HEK293 (cell line): ENCODE data around the gene GSK3B.

ENCODE experiments used
- CTCF ChIA-PET: fragments of 350-600 bp; formaldehyde crosslinking; extraction: SDS; loops from one replicate; lab custom pipeline; 2021; ENCODE audit warnings: antibody characterized with exemption; lab: Yijun Ruan, JAX
- POLR2A ChIA-PET: fragments of 300-600 bp; formaldehyde crosslinking; extraction: SDS; loops from one replicate; lab custom pipeline; 2020; ENCODE audit warnings: antibody characterized with exemption, inconsistent platforms; lab: Yijun Ruan, JAX
- H3K27ac ChIP-seq: fragments of 200-500 bp; sonication (Bioruptor generic); 2 replicates; pipeline ENCODE4 v1.5.1; 2014; ENCODE audit warnings: low read depth, low read length, control low read depth, inconsistent platforms; ENCODE audit errors: extremely low read depth
- H3K36me3 ChIP-seq, 2 experiments: fragments of 200-500 bp in 1 of 2; sonication (Bioruptor generic) in 1 of 2; 1 replicate in 1 of 2; 2 replicates in 1 of 2; pipeline ENCODE4 v1.5.1; 2014 to 2017; ENCODE audit warnings: inconsistent platforms in 2 of 2, low read length in 2 of 2; ENCODE audit not compliant: control insufficient read depth in 2 of 2, insufficient read depth in 1 of 2
- H3K4me1 ChIP-seq: fragments of 200-500 bp; sonication (Bioruptor generic); 2 replicates; pipeline ENCODE4 v1.5.1; 2014; ENCODE audit warnings: mild to moderate bottlenecking, low read length, inconsistent platforms; ENCODE audit not compliant: control insufficient read depth, insufficient read depth
- H3K4me3 ChIP-seq: 2 replicates; pipeline ENCODE4 v1.5.1; 2011; ENCODE audit warnings: low read depth, mild to moderate bottlenecking, control low read depth, low read length, moderate library complexity
- H3K9me3 ChIP-seq: fragments of 200-500 bp; sonication (Bioruptor generic); 2 replicates; pipeline ENCODE4 v1.5.1; 2014; ENCODE audit warnings: low read depth, low read length, inconsistent platforms; ENCODE audit not compliant: control insufficient read depth, insufficient read depth
- FEZF1 ChIP-seq: fragments of 450-650 bp; formaldehyde crosslinking; IDR thresholded peaks from 2 replicates; pipeline ENCODE4 v1.5.1; 2016; ENCODE audit warnings: missing biosample characterization, missing genetic modification characterization
- INSM2 ChIP-seq: fragments of 450-650 bp; formaldehyde crosslinking; IDR thresholded peaks from 2 replicates; pipeline ENCODE4 v1.5.1; 2016; ENCODE audit warnings: missing biosample characterization, missing genetic modification characterization
- KLF17 ChIP-seq: fragments of 450-650 bp; formaldehyde crosslinking; IDR thresholded peaks from 2 replicates; pipeline ENCODE4 v1.5.1; 2016; ENCODE audit warnings: missing biosample characterization, missing genetic modification characterization
- KLF9 ChIP-seq: fragments of 450-650 bp; formaldehyde crosslinking; IDR thresholded peaks from 2 replicates; pipeline ENCODE4 v1.5.1; 2016; ENCODE audit warnings: missing biosample characterization, missing genetic modification characterization, low read depth
- PATZ1 ChIP-seq: fragments of 450-650 bp; formaldehyde crosslinking; IDR thresholded peaks from 2 replicates; pipeline ENCODE4 v1.5.1; 2016; ENCODE audit warnings: missing biosample characterization, missing genetic modification characterization
- PRDM1 ChIP-seq: fragments of 450-650 bp; formaldehyde crosslinking; IDR thresholded peaks from 2 replicates; pipeline ENCODE4; 2016; ENCODE audit warnings: missing biosample characterization, missing genetic modification characterization
- SALL2 ChIP-seq: fragments of 450-650 bp; formaldehyde crosslinking; IDR thresholded peaks from 2 replicates; pipeline ENCODE4 v1.5.0; 2017; ENCODE audit warnings: missing biosample characterization, mild to moderate bottlenecking, missing genetic modification characterization, borderline replicate concordance
- TRIM28 ChIP-seq: IDR thresholded peaks from 2 replicates; pipeline ENCODE4 v1.6.1; 2011; ENCODE audit warnings: low read length, control low read depth, borderline replicate concordance
- YY2 ChIP-seq: fragments of 450-650 bp; formaldehyde crosslinking; IDR thresholded peaks from 2 replicates; pipeline ENCODE4 v1.5.1; 2016; ENCODE audit warnings: missing biosample characterization, missing genetic modification characterization
- ZBTB1 ChIP-seq: fragments of 450-650 bp; formaldehyde crosslinking; IDR thresholded peaks from 2 replicates; pipeline ENCODE4 v1.5.1; 2016; ENCODE audit warnings: missing biosample characterization, missing genetic modification characterization
- ZBTB17 ChIP-seq: fragments of 450-650 bp; formaldehyde crosslinking; IDR thresholded peaks from 2 replicates; pipeline ENCODE4 v1.5.1; 2016; ENCODE audit warnings: missing biosample characterization, missing genetic modification characterization
- ZBTB21 ChIP-seq: fragments of 450-650 bp; formaldehyde crosslinking; IDR thresholded peaks from 2 replicates; pipeline ENCODE4 v1.5.1; 2017; ENCODE audit warnings: missing biosample characterization, missing genetic modification characterization
- ZBTB48 ChIP-seq: fragments of 450-650 bp; formaldehyde crosslinking; IDR thresholded peaks from 2 replicates; pipeline ENCODE4 v1.5.1; 2016; ENCODE audit warnings: missing biosample characterization, missing genetic modification characterization
- ZNF202 ChIP-seq: fragments of 450-650 bp; formaldehyde crosslinking; IDR thresholded peaks from 2 replicates; pipeline ENCODE4 v1.5.1; 2016; ENCODE audit warnings: missing biosample characterization, missing genetic modification characterization, borderline replicate concordance
- ZNF23 ChIP-seq: fragments of 450-650 bp; formaldehyde crosslinking; IDR thresholded peaks from 2 replicates; pipeline ENCODE4 v1.5.1; 2016; ENCODE audit warnings: missing biosample characterization, missing genetic modification characterization, borderline replicate concordance
- ZNF24 ChIP-seq: fragments of 450-650 bp; formaldehyde crosslinking; IDR thresholded peaks from 2 replicates; pipeline ENCODE4 v1.5.1; 2016; ENCODE audit warnings: missing biosample characterization, missing genetic modification characterization
- ZNF311 ChIP-seq: fragments of 450-650 bp; formaldehyde crosslinking; IDR thresholded peaks from 2 replicates; pipeline ENCODE4 v1.5.1; 2017; ENCODE audit warnings: missing biosample characterization, missing genetic modification characterization, borderline replicate concordance
- ZNF529 ChIP-seq: fragments of 450-650 bp; formaldehyde crosslinking; IDR thresholded peaks from 2 replicates; pipeline ENCODE4 v1.5.1; 2017; ENCODE audit warnings: missing genetic modification characterization, missing biosample characterization; ENCODE audit not compliant: insufficient replicate concordance
- ZNF544 ChIP-seq: fragments of 450-650 bp; formaldehyde crosslinking; IDR thresholded peaks from 2 replicates; pipeline ENCODE4 v1.5.0; 2017; ENCODE audit warnings: missing biosample characterization, missing genetic modification characterization
- ZNF600 ChIP-seq: fragments of 450-650 bp; formaldehyde crosslinking; IDR thresholded peaks from 2 replicates; pipeline ENCODE4 v1.5.1; 2016; ENCODE audit warnings: missing biosample characterization, missing genetic modification characterization
- ZNF639 ChIP-seq: fragments of 450-650 bp; formaldehyde crosslinking; IDR thresholded peaks from 2 replicates; pipeline ENCODE4 v1.5.1; 2016; ENCODE audit warnings: missing biosample characterization, missing genetic modification characterization
- ZNF654 ChIP-seq: fragments of 450-650 bp; formaldehyde crosslinking; IDR thresholded peaks from 2 replicates; pipeline ENCODE4 v1.5.1; 2016; ENCODE audit warnings: low read depth, missing biosample characterization, missing genetic modification characterization
- ZNF777 ChIP-seq: fragments of 450-650 bp; formaldehyde crosslinking; IDR thresholded peaks from 2 replicates; pipeline ENCODE4 v1.5.1; 2017; ENCODE audit warnings: missing biosample characterization, missing genetic modification characterization, borderline replicate concordance
- TF ChIP-seq, protein P1 (sequence below): fragments of 450-650 bp; IDR thresholded peaks from 2 replicates; pipeline ENCODE4 v1.5.1; 2018; ENCODE audit warnings: missing biosample characterization, mild to moderate bottlenecking, missing genetic modification characterization
- TF ChIP-seq, protein P2 (sequence below): fragments of 450-650 bp; formaldehyde crosslinking; IDR thresholded peaks from 2 replicates; pipeline ENCODE4 v1.5.1; 2016; ENCODE audit warnings: missing biosample characterization, missing genetic modification characterization

The GSK3B gene

DNA sequence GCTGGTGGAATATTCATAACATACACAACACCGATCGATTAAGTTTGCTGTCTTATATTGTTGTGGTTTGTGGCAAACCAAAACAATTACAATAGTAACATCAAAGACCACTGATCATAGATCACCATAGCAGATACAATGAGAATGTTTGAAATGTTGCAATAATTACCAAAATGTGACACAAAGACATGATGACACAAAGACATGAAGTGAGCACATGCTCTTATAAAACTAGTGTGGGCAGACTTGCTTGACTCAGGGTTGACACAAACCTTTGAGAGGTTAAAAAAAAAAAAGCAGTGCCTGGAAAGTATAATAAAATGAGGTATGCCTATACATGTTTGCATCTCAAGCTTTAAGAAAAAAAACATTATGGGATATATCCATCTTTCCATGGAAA, 182.0 kb downstream of the GSK3B start:
- Histone ChIP-seq H3K36me3 (peaks cover 0 to 17% of the 10 kb centered on the region in 2 experiments; a peak in 1 of 3 replicates), H3K4me3 (no peak overlapping the region), H3K27ac (no peak overlapping the region), H3K4me1 (no peaks in the 10 kb centered on the region), H3K9me3 (no peaks in the 10 kb centered on the region)
- POLR2A ChIA-PET: no interaction called here
- no peak for TF ChIP-seq ZNF311 (tag by site-specific recombination)
- no peak for TF ChIP-seq YY2
- no peak for TF ChIP-seq SALL2
- TF ChIP-seq ZNF23: no peak
- no peak for TF ChIP-seq KLF17 (tag by site-specific recombination)
- no peak for TF ChIP-seq ZBTB1 (tag by site-specific recombination)
- no peak for TF ChIP-seq ZNF777 (tag by site-specific recombination)
- no peak for TF ChIP-seq ZBTB48 (tag by site-specific recombination)
- TF ChIP-seq, protein P1, sequence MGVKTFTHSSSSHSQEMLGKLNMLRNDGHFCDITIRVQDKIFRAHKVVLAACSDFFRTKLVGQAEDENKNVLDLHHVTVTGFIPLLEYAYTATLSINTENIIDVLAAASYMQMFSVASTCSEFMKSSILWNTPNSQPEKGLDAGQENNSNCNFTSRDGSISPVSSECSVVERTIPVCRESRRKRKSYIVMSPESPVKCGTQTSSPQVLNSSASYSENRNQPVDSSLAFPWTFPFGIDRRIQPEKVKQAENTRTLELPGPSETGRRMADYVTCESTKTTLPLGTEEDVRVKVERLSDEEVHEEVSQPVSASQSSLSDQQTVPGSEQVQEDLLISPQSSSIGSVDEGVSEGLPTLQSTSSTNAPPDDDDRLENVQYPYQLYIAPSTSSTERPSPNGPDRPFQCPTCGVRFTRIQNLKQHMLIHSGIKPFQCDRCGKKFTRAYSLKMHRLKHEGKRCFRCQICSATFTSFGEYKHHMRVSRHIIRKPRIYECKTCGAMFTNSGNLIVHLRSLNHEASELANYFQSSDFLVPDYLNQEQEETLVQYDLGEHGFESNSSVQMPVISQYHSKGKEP (tag by site-specific recombination): no peak
- TF ChIP-seq ZNF529: no peak
- no peak for TF ChIP-seq ZNF639
- TF ChIP-seq KLF9 (tag by site-specific recombination): no peak
- TF ChIP-seq ZBTB17 (tag by site-specific recombination): no peak
- CTCF ChIA-PET: no interaction called here

- ChIA-PET POLR2A (no interaction called here), CTCF (interaction anchor here (0.6 kb wide), 1 partner anchor 211 kb away, joined by 3 read pairs; no protein-coding TSS in a partner anchor)
- Histone ChIP-seq H3K9me3 (no peaks in the 10 kb centered on the region), H3K4me1 (no peaks in the 10 kb centered on the region), H3K27ac (no peak overlapping the region), H3K4me3 (no peak overlapping the region), H3K36me3 (peaks cover 0 to 17% of the 10 kb centered on the region in 2 experiments; a peak in 1 of 3 replicates)
- no peak for TF ChIP-seq PATZ1 (tag by site-specific recombination)
- TF ChIP-seq PRDM1: peak; percentile 76
These were observed 182.5 kb downstream of the GSK3B start for GRCh38 chr3:119911748-119912147.

GRCh38 chr3:119902061-119902460, 192.2 kb downstream of the GSK3B start:
- POLR2A ChIA-PET: no interaction called here
- Histone ChIP-seq H3K4me1 (no peaks in the 10 kb centered on the region), H3K27ac (no peak overlapping the region), H3K4me3 (no peak overlapping the region), H3K36me3 (peaks cover 0 to 22% of the 10 kb centered on the region in 2 experiments; a peak in 2 of 3 replicates), H3K9me3 (no peaks in the 10 kb centered on the region)
- CTCF ChIA-PET: interaction anchor here (0.6 to 4.5 kb wide), 2 partner anchors 10 to 1798 kb away, joined by 6 to 20 read pairs; no protein-coding TSS in a partner anchor
- TF ChIP-seq ZNF202 (no peak), FEZF1 (no peak), ZNF600 (tag by site-specific recombination) (no peak), ZBTB21 (tag by site-specific recombination) (no peak), TRIM28 (no peak), ZBTB48 (tag by site-specific recombination) (no peak), ZNF24 (tag by site-specific recombination) (no peak), ZNF654 (tag by site-specific recombination) (no peak), INSM2 (tag by site-specific recombination) (no peak), ZNF544 (no peak)
- TF ChIP-seq, protein P2, sequence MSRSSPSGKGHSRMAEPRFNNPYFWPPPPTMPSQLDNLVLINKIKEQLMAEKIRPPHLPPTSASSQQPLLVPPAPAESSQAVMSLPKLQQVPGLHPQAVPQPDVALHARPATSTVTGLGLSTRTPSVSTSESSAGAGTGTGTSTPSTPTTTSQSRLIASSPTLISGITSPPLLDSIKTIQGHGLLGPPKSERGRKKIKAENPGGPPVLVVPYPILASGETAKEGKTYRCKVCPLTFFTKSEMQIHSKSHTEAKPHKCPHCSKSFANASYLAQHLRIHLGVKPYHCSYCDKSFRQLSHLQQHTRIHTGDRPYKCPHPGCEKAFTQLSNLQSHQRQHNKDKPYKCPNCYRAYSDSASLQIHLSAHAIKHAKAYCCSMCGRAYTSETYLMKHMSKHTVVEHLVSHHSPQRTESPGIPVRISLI: no peak
